Measurements from ENCODE around the gene MVK. TPM values are rescaled to one million over a fixed set of nuclear protein-coding genes. Genes with fewer than 3 reads are reported as not detected.

MVK gene
- polyA plus RNA-seq, 1 of the 3 experiments (the other 2 are of a cell fraction): 7.0 TPM

DNA sequence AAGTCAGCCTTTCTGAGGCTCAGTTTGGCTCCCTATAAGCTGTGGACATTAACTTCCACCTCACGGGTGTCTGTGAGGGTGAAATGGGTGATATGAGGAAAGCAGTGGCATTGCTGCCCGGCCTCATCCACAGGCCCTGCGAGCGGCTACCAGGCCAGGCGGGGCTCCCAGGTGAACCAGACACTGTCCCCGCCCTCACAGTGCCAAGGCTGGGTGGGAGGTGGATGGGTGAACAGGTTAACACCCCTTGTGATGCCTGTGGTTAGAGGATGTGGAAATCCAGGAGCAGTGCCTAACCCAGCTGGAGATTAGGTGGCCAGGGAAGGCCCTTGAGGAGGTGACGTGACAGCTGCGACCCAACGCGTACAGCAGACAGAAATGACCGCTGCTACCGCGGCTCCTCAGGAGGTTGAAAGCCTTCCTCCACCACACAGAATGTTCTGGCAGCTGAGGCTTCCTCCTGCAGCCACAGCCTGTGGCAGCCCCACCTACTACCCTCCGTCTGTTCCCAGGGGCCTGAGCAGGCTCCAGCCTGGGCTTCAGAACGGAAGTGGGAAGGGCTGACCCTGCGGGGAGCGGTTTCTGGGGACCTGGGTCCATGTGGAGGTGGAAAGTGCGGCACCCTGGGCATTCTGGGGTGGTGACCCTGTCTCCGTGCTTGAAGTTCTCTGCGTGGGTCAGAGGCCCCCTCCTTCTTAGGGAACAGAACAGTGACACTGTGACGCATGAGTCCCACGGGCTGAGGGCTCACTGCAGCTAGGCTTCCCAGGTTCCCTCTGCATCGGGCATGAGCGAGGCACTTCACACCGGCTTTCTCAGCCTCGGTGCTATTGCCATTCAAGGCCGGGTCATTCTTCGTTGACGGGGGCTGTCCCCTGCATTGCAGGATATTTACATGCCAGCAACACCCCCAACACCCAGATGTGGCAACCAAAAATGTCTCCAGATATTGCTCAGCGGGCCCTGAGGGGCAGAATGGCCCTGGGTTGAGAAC, 10.0 kb upstream of the MVK start:
- 93% methylated on average over 30 of the region's 30 CpGs for WGBS (ENCODE audit: low lambda C conversion rate)
- Histone ChIP-seq H3K9me2 (no peaks in the 10 kb centered on the region), H3K4me3 (ENCODE audit: low read depth in 2 of 2, low read length in 1 of 2) (no peak overlapping the region), H3K4me2 (no peak overlapping the region), H3K79me2 (ENCODE audit: insufficient read depth) (no peaks in the 10 kb centered on the region), H4K20me1 (ENCODE audit: insufficient read depth) (no peaks in the 10 kb centered on the region), H3K4me1 (ENCODE audit: control insufficient read depth in 1 of 2, insufficient read depth in 2 of 2, low read depth in 1 of 2, low read length in 1 of 2) (peaks cover 0 to 4% of the 10 kb centered on the region in 2 experiments; a peak in 1 of 4 replicates), H3K36me3 (replicated peaks in 1 of 2; ENCODE audit: control insufficient read depth in 1 of 2, insufficient read depth in 2 of 2, low read length in 1 of 2) (peaks cover 0 to 17% of the 10 kb centered on the region in 2 experiments), H3K9me3 (no peaks in the 10 kb centered on the region), H3F3A (replicated peaks; ENCODE audit: insufficient read depth) (no peaks in the 10 kb centered on the region), H2AFZ (ENCODE audit: low read depth) (no peak overlapping the region), H3K27ac (ENCODE audit: low read depth in 2 of 2, low read length in 1 of 2) (no peak overlapping the region), H3K9ac (no peak overlapping the region), H3K27me3 (ENCODE audit: insufficient read depth) (no peaks in the 10 kb centered on the region)
- ChIA-PET POLR2A (interaction anchor here (0.6 to 0.7 kb wide), 3 partner anchors 11 to 809 kb away, joined by 3 read pairs; no protein-coding TSS in a partner anchor), CTCF (interaction anchor here (1.5 kb wide), 1 partner anchor 282 kb away, joined by 4 read pairs; no protein-coding TSS in a partner anchor)
- no peak for TF ChIP-seq CHD2 (IDR thresholded peaks at IDR 0.05; ENCODE audit: low read length, partially characterized antibody)
- no peak for TF ChIP-seq TCF12 (IDR thresholded peaks at IDR 0.05)
- no peak for TF ChIP-seq TAF1 (IDR thresholded peaks at IDR 0.05; ENCODE audit: borderline replicate concordance, low read depth, low read length)
- TF ChIP-seq SIN3A (IDR thresholded peaks at IDR 0.05; ENCODE audit: borderline replicate concordance, low read depth, low read length): no peak
- no peak for TF ChIP-seq RAD21 (IDR thresholded peaks at IDR 0.05; ENCODE audit: low read length)
- TF ChIP-seq MAX (IDR thresholded peaks at IDR 0.05; ENCODE audit: low read depth): no peak
- TF ChIP-seq FOXM1 (IDR thresholded peaks at IDR 0.05; ENCODE audit: low read depth): no peak
- no peak for TF ChIP-seq GATA2 (CRISPR knock-in tag; IDR thresholded peaks at IDR 0.05)
- TF ChIP-seq EZH2phosphoT487 (IDR thresholded peaks at IDR 0.05; ENCODE audit: borderline replicate concordance, low read depth): no peak
- TF ChIP-seq RCOR1 (IDR thresholded peaks at IDR 0.05; ENCODE audit: low read length): no peak
- TF ChIP-seq, protein P1, sequence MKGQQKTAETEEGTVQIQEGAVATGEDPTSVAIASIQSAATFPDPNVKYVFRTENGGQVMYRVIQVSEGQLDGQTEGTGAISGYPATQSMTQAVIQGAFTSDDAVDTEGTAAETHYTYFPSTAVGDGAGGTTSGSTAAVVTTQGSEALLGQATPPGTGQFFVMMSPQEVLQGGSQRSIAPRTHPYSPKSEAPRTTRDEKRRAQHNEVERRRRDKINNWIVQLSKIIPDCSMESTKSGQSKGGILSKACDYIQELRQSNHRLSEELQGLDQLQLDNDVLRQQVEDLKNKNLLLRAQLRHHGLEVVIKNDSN (IDR thresholded peaks at IDR 0.05; ENCODE audit: borderline replicate concordance, low read depth): no peak
- no peak for TF ChIP-seq MEF2A (IDR thresholded peaks at IDR 0.05; ENCODE audit: borderline replicate concordance, low read depth)
- TF ChIP-seq, protein P2, sequence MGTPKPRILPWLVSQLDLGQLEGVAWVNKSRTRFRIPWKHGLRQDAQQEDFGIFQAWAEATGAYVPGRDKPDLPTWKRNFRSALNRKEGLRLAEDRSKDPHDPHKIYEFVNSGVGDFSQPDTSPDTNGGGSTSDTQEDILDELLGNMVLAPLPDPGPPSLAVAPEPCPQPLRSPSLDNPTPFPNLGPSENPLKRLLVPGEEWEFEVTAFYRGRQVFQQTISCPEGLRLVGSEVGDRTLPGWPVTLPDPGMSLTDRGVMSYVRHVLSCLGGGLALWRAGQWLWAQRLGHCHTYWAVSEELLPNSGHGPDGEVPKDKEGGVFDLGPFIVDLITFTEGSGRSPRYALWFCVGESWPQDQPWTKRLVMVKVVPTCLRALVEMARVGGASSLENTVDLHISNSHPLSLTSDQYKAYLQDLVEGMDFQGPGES (IDR thresholded peaks at IDR 0.05; ENCODE audit: low read depth, low read length): no peak
- DNase-seq: no peak

DNA sequence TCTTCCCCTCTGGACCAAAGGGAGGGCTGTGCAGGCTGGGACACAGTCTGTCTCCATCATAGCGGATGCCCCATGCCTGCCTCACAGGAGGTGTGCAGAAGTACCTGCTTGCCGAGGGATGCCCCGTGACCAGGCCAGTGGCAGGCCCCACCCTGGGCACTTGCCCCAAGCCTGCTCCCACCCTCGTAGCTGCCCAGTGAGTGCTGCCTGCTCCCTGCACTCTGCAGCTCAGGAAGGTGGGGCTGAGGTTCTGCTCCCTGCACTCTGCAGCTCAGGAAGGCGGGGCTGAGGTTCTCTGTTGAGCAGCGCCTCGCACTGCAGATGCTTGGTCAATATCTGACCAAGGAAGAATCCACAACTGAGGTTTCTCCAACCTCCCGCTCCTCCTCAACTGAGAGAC, 7.2 kb upstream of the MVK start:
- WGBS (ENCODE audit: low lambda C conversion rate): 100% methylated on average over 4 of the region's 8 CpGs
- H3K4me2 ChIP-seq: no peak overlapping the region
- POLR2A ChIA-PET: interaction anchor here (1.7 kb wide), 1 partner anchor 25 kb away, joined by 5 read pairs; no protein-coding TSS in a partner anchor
- H3K9me3 ChIP-seq: no peaks in the 10 kb centered on the region
- H3K4me3 ChIP-seq (ENCODE audit: low read depth in 2 of 2, low read length in 1 of 2): no peak overlapping the region
- H3K9ac ChIP-seq: no peak overlapping the region
- no peaks in the 10 kb centered on the region for H3K27me3 ChIP-seq (ENCODE audit: insufficient read depth)
- no peak overlapping the region for H3K27ac ChIP-seq (ENCODE audit: low read depth in 2 of 2, low read length in 1 of 2)
- no peaks in the 10 kb centered on the region for H3K4me1 ChIP-seq (ENCODE audit: control insufficient read depth in 1 of 2, insufficient read depth in 2 of 2, low read depth in 1 of 2, low read length in 1 of 2)
- H2AFZ ChIP-seq (ENCODE audit: low read depth): no peak overlapping the region
- DNase-seq: no peak
- CTCF ChIA-PET: interaction anchor here (1.9 kb wide), 1 partner anchor 46 kb away, joined by 5 read pairs; no protein-coding TSS in a partner anchor
- H3F3A ChIP-seq (replicated peaks; ENCODE audit: insufficient read depth): no peaks in the 10 kb centered on the region
- no peaks in the 10 kb centered on the region for H4K20me1 ChIP-seq (ENCODE audit: insufficient read depth)
- no peaks in the 10 kb centered on the region for H3K9me2 ChIP-seq
- peaks cover 0 to 21% of the 10 kb centered on the region in 2 experiments for H3K36me3 ChIP-seq (replicated peaks in 1 of 2; ENCODE audit: control insufficient read depth in 1 of 2, insufficient read depth in 2 of 2, low read length in 1 of 2)
- H3K79me2 ChIP-seq (ENCODE audit: insufficient read depth): no peaks in the 10 kb centered on the region
- no peak for TF ChIP-seq RFX5 (IDR thresholded peaks at IDR 0.05; ENCODE audit: low read length)
- TF ChIP-seq NFIC (IDR thresholded peaks at IDR 0.05; ENCODE audit: borderline replicate concordance): no peak
- TF ChIP-seq TAF1 (IDR thresholded peaks at IDR 0.05; ENCODE audit: borderline replicate concordance, low read depth, low read length): no peak
- no peak for TF ChIP-seq TEAD4 (IDR thresholded peaks at IDR 0.05; ENCODE audit: borderline replicate concordance, insufficient read depth)
- TF ChIP-seq, protein P3, sequence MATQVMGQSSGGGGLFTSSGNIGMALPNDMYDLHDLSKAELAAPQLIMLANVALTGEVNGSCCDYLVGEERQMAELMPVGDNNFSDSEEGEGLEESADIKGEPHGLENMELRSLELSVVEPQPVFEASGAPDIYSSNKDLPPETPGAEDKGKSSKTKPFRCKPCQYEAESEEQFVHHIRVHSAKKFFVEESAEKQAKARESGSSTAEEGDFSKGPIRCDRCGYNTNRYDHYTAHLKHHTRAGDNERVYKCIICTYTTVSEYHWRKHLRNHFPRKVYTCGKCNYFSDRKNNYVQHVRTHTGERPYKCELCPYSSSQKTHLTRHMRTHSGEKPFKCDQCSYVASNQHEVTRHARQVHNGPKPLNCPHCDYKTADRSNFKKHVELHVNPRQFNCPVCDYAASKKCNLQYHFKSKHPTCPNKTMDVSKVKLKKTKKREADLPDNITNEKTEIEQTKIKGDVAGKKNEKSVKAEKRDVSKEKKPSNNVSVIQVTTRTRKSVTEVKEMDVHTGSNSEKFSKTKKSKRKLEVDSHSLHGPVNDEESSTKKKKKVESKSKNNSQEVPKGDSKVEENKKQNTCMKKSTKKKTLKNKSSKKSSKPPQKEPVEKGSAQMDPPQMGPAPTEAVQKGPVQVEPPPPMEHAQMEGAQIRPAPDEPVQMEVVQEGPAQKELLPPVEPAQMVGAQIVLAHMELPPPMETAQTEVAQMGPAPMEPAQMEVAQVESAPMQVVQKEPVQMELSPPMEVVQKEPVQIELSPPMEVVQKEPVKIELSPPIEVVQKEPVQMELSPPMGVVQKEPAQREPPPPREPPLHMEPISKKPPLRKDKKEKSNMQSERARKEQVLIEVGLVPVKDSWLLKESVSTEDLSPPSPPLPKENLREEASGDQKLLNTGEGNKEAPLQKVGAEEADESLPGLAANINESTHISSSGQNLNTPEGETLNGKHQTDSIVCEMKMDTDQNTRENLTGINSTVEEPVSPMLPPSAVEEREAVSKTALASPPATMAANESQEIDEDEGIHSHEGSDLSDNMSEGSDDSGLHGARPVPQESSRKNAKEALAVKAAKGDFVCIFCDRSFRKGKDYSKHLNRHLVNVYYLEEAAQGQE (IDR thresholded peaks at IDR 0.05; ENCODE audit: low read depth, low read length): no peak
- TF ChIP-seq SMC3 (IDR thresholded peaks at IDR 0.05; ENCODE audit: low read depth, low read length): no peak
- TF ChIP-seq RCOR1 (IDR thresholded peaks at IDR 0.05; ENCODE audit: low read length): no peak
- no peak for TF ChIP-seq JUND (IDR thresholded peaks at IDR 0.05)
- no peak for TF ChIP-seq MEF2A (IDR thresholded peaks at IDR 0.05; ENCODE audit: borderline replicate concordance, low read depth)
- TF ChIP-seq NRF1 (IDR thresholded peaks at IDR 0.05; ENCODE audit: low read depth, low read length): no peak
- TF ChIP-seq ELF1 (IDR thresholded peaks at IDR 0.05): no peak
- no peak for TF ChIP-seq EP300 (IDR thresholded peaks at IDR 0.05; ENCODE audit: borderline replicate concordance in 1 of 2, low read depth in 1 of 2, low read length in 1 of 2)
